Transverse colon (tissue), 4 donors: ENCODE results near the gene TMEM170B.

Experiments used
- EP300 ChIP-seq: sonication (generic); formaldehyde crosslinking; IDR thresholded peaks from one replicate; pipeline ENCODE4 v1.6.1; 2017; ENCODE audit warnings: antibody characterized with exemption, low read depth
- POLR2A ChIP-seq: fragments of 450-650 bp; IDR thresholded peaks from one replicate; pipeline ENCODE4 v1.6.1; 2016; ENCODE audit warnings: antibody characterized with exemption, mild to moderate bottlenecking, moderate library complexity
- POLR2AphosphoS5 ChIP-seq, 3 donors: sonication (generic); formaldehyde crosslinking; IDR thresholded peaks; one replicate each; pipeline ENCODE4 v1.6.1; 2016; ENCODE audit warnings: antibody characterized with exemption in 3 of 3
- TF ChIP-seq, protein P1 (sequence below), 5 experiments: fragments of 200-600 bp in 3 of 5; fragments of 450-650 bp in 2 of 5; sonication (generic) in 3 of 5; IDR thresholded peaks; 1 replicate in 2 of 5; 2 replicates in 3 of 5; pipeline ENCODE4 v1.5.1; 2016 to 2017; ENCODE audit warnings: antibody characterized with exemption in 5 of 5, inconsistent platforms in 3 of 5, mild to moderate bottlenecking in 2 of 5, moderate library complexity in 1 of 5

DNA sequence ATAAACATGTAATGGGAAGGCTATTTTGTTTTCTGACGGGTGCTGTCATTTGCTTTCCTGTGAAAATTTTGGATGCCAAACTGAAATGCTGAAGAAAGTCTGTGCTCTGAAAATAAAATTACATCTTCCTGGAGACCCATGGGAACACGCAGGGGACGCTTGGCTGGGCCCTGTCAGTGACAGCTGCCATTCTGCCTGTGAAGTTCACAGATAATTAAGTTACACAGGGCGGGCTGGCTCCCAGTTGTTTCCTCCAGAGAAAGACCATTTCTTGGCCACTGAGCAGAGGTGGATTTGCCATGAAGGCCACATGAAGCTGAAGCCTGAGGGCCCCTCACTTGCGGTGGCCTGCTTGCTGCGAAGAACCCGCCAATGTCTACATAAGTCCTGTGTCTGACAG lies 93.5 kb downstream of the TMEM170B start:
- TF ChIP-seq, protein P1, sequence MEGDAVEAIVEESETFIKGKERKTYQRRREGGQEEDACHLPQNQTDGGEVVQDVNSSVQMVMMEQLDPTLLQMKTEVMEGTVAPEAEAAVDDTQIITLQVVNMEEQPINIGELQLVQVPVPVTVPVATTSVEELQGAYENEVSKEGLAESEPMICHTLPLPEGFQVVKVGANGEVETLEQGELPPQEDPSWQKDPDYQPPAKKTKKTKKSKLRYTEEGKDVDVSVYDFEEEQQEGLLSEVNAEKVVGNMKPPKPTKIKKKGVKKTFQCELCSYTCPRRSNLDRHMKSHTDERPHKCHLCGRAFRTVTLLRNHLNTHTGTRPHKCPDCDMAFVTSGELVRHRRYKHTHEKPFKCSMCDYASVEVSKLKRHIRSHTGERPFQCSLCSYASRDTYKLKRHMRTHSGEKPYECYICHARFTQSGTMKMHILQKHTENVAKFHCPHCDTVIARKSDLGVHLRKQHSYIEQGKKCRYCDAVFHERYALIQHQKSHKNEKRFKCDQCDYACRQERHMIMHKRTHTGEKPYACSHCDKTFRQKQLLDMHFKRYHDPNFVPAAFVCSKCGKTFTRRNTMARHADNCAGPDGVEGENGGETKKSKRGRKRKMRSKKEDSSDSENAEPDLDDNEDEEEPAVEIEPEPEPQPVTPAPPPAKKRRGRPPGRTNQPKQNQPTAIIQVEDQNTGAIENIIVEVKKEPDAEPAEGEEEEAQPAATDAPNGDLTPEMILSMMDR (IDR thresholded peaks at IDR 0.05): no peak
- TF ChIP-seq POLR2A (no peak), EP300 (no peak), POLR2AphosphoS5 (IDR thresholded peaks at IDR 0.05) (no peak)
